GM12872 (cell line): ENCODE results near the gene DNAJC6.

Source experiments
- TF ChIP-seq, protein P1 (sequence below): IDR thresholded peaks from 3 replicates; pipeline ENCODE4 v1.5.1; 2011; ENCODE audit warnings: low read depth, mild to moderate bottlenecking, low read length, moderate library complexity; ENCODE audit not compliant: insufficient read depth

The DNAJC6 gene

DNA sequence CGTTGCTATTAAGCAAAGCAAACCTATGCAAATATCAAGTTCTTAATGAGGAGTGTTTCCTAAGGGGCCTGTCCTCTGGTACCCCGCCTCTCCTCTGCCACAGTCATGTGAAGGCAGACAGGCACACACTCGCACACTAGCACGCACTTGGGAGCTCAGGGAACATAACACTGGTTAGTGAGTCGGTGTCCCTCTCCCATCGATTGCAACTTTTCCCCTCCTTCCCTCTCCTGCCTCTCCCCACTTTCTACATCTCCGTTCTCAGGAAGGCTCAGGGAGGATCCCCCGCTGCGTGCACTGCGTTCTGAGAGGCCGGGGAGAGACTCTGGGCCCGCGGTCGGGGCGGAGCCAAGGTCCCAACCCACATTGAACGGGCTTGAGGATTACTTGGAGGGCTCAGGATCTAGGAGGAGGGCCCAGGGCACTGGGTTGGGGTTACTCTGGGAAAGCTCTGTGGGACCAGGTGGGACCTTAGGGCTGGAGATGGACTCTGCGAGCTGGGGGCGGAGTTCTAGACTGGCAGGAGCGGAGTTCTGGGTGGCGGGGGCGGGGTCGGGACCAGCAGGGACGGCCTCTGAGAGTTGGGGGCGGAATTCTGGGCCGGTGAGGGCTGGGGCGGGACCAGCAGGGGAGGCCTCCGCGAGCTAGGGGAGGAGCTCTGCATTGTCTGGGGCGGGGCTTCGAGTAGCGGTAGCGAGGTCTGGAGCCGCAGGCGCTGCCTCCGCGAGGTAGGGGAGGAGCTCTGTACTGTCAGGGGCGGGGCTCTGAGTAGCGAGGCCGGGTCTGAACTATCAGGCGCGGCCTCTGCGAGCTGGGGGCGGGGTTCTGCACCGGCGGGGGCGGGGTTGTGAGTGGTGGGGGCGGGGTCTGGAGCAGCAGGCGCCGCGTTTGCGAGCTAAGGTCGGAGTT lies 110.6 kb downstream of the DNAJC6 start:
- TF ChIP-seq, protein P1, sequence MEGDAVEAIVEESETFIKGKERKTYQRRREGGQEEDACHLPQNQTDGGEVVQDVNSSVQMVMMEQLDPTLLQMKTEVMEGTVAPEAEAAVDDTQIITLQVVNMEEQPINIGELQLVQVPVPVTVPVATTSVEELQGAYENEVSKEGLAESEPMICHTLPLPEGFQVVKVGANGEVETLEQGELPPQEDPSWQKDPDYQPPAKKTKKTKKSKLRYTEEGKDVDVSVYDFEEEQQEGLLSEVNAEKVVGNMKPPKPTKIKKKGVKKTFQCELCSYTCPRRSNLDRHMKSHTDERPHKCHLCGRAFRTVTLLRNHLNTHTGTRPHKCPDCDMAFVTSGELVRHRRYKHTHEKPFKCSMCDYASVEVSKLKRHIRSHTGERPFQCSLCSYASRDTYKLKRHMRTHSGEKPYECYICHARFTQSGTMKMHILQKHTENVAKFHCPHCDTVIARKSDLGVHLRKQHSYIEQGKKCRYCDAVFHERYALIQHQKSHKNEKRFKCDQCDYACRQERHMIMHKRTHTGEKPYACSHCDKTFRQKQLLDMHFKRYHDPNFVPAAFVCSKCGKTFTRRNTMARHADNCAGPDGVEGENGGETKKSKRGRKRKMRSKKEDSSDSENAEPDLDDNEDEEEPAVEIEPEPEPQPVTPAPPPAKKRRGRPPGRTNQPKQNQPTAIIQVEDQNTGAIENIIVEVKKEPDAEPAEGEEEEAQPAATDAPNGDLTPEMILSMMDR = no peak

DNA sequence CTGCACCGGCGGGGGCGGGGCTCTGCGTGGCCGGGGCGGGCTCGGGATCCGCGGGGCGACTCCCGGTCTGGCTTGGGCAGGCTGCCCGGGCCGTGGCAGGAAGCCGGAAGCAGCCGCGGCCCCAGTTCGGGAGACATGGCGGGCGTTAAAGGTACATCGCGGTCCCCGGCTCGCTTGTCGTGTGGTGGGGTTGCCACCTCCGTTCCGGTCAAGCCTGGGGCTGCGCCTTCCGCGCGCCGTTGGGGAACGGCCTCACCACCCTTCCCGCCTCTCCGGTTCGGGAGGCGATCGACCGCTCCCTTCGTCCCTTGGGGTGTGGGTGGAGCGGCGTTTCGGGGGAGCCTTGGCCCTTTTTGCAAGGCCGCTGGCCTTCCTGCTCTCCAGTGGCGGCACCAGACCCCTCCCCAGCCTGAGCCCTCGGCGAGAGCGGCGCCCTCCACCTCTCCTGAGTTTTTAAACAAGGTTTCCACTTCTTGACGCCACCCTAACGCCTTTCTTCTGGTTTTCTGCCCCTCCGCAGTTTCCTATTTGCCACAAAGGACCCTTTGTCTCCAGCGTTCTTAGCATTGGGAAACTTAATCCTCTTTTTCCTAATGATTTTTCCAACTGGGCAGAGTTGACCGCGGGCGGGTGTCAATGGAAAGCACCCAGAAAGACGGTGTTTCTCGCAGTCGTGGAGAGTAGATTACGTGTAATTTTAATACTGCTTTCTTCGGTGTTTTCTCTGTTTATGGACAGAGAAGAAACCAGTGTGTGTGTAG lies 111.4 kb downstream of the DNAJC6 start, which contains the start of the genes LEPR and LEPROT:
Gene LEPR (plus strand): TSS at position 79 of the 761 bp plus-strand sequence. CDS start 144,898 bp downstream, outside the sequence.
Gene LEPROT (plus strand): TSS at position 79 of the 761 bp plus-strand sequence. CDS start 57 bp downstream, at position 136.
- TF ChIP-seq, protein P1 = no peak

DNA sequence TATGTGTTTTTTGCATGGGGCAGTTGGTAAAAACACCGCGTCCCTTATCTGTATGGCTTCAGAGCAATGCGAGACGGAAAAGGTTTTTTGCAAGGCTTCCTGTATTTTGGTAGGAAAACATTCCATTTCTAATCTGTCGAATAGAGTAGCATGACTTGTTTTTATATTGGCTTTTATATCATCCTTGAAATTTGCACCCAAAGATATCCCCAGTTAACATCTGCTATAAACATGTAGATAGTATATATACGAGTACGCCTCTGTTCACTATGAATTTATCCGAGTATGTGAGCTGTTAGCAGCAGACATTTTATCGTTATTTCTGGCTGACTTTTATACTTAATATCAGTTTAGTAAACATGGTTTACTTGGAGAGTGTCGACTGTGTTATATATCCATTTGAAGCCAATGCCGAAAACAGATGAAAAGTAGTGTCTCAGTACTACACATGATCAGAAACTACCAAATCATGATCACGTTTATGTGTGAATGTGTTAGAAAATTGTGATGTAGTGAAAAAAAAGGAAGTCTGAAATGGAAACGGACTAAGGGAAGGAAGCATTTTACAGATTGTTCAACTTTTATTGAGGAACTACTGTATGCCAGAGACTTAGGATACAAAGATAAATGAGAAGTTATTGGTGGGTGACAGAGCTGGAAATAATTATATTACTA lies 112.1 kb downstream of the DNAJC6 start:
- TF ChIP-seq, protein P1 = no peak

DNA sequence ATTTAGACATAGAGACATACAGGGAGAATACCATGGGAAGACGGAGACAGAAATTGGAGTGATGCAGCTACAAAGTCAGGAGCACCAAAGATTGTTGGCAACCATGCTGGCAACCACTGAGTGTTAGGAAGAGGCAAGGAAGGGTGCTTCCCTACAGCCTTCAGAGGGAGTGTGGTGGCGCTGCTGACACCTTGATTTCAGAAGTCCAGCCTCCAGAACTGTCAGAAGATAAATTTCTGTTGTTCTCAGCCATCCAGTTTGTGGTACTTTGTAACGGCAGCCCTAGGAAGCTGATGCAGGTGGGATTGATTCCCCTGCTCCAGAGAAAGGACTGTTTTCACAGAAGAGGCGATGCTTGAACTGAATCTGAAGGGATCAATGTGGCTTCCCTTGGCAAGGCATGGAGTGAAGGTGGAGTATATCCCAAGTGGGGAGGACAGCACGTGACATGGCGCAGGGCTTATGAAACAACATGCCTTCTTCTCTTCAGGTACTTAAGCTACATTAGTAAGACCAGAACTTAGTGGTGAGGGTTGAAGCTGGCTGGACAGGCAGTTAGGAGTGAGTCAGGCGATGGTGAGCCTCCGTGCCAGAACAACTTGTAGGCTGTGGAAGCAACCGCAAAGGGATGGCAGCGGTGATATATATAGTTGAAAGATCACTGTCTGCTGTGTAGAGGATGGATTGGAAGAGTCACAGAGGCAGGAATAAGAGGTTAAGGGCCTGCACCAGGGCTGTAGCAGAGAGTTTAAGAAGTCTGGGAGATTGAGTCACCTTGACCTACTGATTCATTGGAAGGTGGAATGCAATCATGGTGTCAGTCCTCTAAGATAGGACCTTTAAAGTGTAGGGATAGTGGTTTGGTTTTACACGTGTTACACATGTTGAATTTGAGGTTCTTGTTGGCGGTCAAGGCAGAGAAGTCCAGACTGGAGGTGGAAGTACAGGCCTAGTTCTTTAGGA lies 113.2 kb downstream of the DNAJC6 start:
- TF ChIP-seq, protein P1 = no peak

DNA sequence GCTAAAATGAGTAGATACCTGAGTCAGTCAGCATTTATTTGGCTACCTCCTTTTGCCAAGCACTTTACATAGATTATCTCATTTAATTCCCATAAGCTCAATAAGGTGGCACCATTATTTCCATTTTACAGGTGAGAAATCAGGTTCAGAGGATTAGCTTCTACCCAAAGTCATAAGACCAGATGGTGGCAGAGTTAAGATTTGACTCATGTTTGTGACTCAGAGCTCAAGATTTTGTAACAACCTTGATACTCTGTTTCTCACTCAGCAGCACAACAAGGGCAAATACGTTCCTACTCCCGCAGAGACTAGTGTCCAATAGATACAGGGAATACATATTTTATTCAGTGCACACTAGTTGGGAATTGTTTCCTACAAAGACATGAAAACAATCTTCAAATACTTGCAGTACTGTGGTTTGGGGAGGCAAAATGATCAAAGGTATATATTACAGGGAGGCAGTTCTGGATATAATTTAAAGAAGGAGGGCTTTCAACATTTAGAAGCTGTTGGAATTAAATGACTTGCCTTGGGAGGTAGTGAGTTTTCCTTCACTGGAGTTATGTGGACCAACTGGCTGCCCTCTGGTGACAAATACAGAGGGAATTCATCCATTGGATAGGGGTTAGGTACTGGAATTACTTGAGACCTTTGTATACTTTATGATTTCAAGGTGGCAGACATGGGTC lies 114.7 kb downstream of the DNAJC6 start:
- TF ChIP-seq, protein P1 = no peak

DNA sequence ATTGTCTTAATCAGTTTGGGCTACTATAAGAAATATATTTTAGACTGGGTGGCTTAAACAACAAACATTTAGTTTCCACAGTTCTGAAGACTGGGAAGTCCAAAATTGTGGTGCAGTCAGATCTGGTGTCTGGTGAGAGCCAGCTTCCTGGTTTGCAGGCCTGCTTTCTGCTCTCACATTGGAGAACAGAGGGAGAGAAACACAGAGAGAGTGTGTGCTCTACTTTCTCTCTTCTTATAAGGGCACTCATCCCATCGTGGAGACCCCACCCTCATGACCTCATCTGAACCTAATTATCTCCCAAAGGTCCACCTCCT lies 115.2 kb downstream of the DNAJC6 start:
- TF ChIP-seq, protein P1 = no peak
